SK-N-SH (cell line): ENCODE results near the gene ANXA11. TPM values are rescaled to one million over a fixed set of nuclear protein-coding genes. Genes with fewer than 3 reads are reported as not detected.

Experiments used
- CTCF ChIA-PET: fragments of 300-600, 350-600 bp; formaldehyde crosslinking; extraction: SDS; loops from one replicate; lab custom pipeline; 2021; lab: Yijun Ruan, JAX
- POLR2A ChIA-PET: fragments of 350-600 bp; sonication (Branson Sonifier 250); formaldehyde crosslinking; extraction: SDS; loops from one replicate; lab custom pipeline; 2020; ENCODE audit warnings: antibody characterized with exemption, inconsistent platforms; lab: Yijun Ruan, JAX
- DNase-seq: peaks from one replicate; pipeline ENCODE4 v3.0.0; 2012
- H2AFZ ChIP-seq: fragments of 200-600 bp; sonication (generic); 2 replicates; pipeline ENCODE4 v1.8.1; 2016; ENCODE audit warnings: antibody characterized with exemption, mild to moderate bottlenecking, low read depth
- H3F3A ChIP-seq: fragments of 200-600 bp; sonication (generic); replicated peaks from 2 replicates; pipeline ENCODE3; 2016; ENCODE audit warnings: antibody characterized with exemption, mild to moderate bottlenecking; ENCODE audit not compliant: insufficient read depth
- H3K27ac ChIP-seq, 2 experiments: fragments of 200-500 bp in 1 of 2; fragments of 200-600 bp in 1 of 2; sonication (Bioruptor generic) in 1 of 2; sonication (generic), shearing (Covaris generic) in 1 of 2; 2 replicates each; pipeline versions ENCODE4 v1.5.1 to v1.6.1; 2014 to 2016; ENCODE audit warnings: low read depth in 2 of 2, inconsistent platforms in 1 of 2, low read length in 1 of 2, mild to moderate bottlenecking in 1 of 2, mixed read lengths in 1 of 2
- H3K27me3 ChIP-seq: fragments of 200-600 bp; sonication (generic), shearing (Covaris generic); 2 replicates; pipeline ENCODE4 v1.6.1; 2016; ENCODE audit warnings: mixed run types; ENCODE audit not compliant: insufficient read depth
- H3K36me3 ChIP-seq, 2 experiments: fragments of 200-500 bp in 1 of 2; fragments of 200-600 bp in 1 of 2; sonication (Bioruptor generic) in 1 of 2; sonication (generic) in 1 of 2; replicated peaks in 1 of 2; 2 replicates each; pipeline versions ENCODE3 to v1.5.1; 2014 to 2016; ENCODE audit warnings: low read length in 1 of 2, mild to moderate bottlenecking in 1 of 2; ENCODE audit not compliant: insufficient read depth in 2 of 2, control insufficient read depth in 1 of 2
- H3K4me1 ChIP-seq, 2 experiments: fragments of 200-500 bp in 1 of 2; fragments of 200-600 bp in 1 of 2; sonication (Bioruptor generic) in 1 of 2; sonication (generic), shearing (Covaris generic) in 1 of 2; 2 replicates each; pipeline versions ENCODE4 v1.5.1 to v1.6.1; 2014 to 2016; ENCODE audit warnings: low read depth in 1 of 2, low read length in 1 of 2, mixed run types in 1 of 2; ENCODE audit not compliant: insufficient read depth in 2 of 2, control insufficient read depth in 1 of 2
- H3K4me2 ChIP-seq: fragments of 200-600 bp; sonication (generic), shearing (Covaris generic); 2 replicates; pipeline ENCODE4 v1.6.1; 2017; ENCODE audit warnings: mixed run types
- H3K4me3 ChIP-seq, 2 experiments: fragments of 200-500 bp in 1 of 2; fragments of 200-600 bp in 1 of 2; sonication (Bioruptor generic) in 1 of 2; sonication (generic), shearing (Covaris generic) in 1 of 2; 2 replicates each; pipeline versions ENCODE4 v1.5.1 to v1.8.1; 2014 to 2016; ENCODE audit warnings: low read depth in 2 of 2, inconsistent platforms in 1 of 2, low read length in 1 of 2, mild to moderate bottlenecking in 1 of 2, mixed read lengths in 1 of 2, moderate library complexity in 1 of 2
- H3K79me2 ChIP-seq: fragments of 200-600 bp; sonication (generic); 2 replicates; pipeline ENCODE4 v1.8.1; 2017; ENCODE audit warnings: mild to moderate bottlenecking; ENCODE audit not compliant: insufficient read depth
- H3K9ac ChIP-seq: fragments of 200-600 bp; sonication (generic); 2 replicates; pipeline ENCODE4 v1.6.1; 2017; ENCODE audit warnings: mixed run types
- H3K9me2 ChIP-seq: fragments of 200-600 bp; sonication (generic); 2 replicates; pipeline ENCODE4 v1.6.1; 2017; ENCODE audit warnings: mixed run types
- H3K9me3 ChIP-seq: fragments of 200-600 bp; sonication (generic); 2 replicates; pipeline ENCODE4 v1.6.1; 2017; ENCODE audit warnings: mixed run types, mild to moderate bottlenecking, moderate library complexity
- H4K20me1 ChIP-seq: fragments of 200-600 bp; sonication (generic); 2 replicates; pipeline ENCODE4 v1.6.1; 2017; ENCODE audit warnings: mild to moderate bottlenecking, mixed run types; ENCODE audit not compliant: insufficient read depth
- ELF1 ChIP-seq: IDR thresholded peaks from 2 replicates; pipeline ENCODE4 v1.4.0; 2012
- EP300 ChIP-seq, 2 experiments: IDR thresholded peaks; 2 replicates each; pipeline versions ENCODE4 v1.4.0 to v1.6.1; 2012; ENCODE audit warnings: borderline replicate concordance in 1 of 2, low read depth in 1 of 2, low read length in 1 of 2
- FOSL2 ChIP-seq: IDR thresholded peaks from 2 replicates; pipeline ENCODE4 v1.4.0; 2012; ENCODE audit warnings: low read depth, mild to moderate bottlenecking, moderate library complexity, borderline replicate concordance
- GATA2 ChIP-seq: sonication (generic); formaldehyde crosslinking; IDR thresholded peaks from 2 replicates; pipeline ENCODE4 v1.5.0; 2020; ENCODE audit warnings: mild to moderate bottlenecking, missing genetic modification reagents
- IRF3 ChIP-seq: fragments of 150-350 bp; IDR thresholded peaks from 2 replicates; pipeline ENCODE4 v1.6.1; 2016; ENCODE audit warnings: mild to moderate bottlenecking, low read depth, low read length
- MAX ChIP-seq: IDR thresholded peaks from 2 replicates; pipeline ENCODE4 v1.4.0; 2012; ENCODE audit warnings: low read depth
- MEF2A ChIP-seq: IDR thresholded peaks from 2 replicates; pipeline ENCODE4 v1.4.0; 2012; ENCODE audit warnings: low read depth, borderline replicate concordance
- NFIC ChIP-seq: IDR thresholded peaks from 2 replicates; pipeline ENCODE4 v1.4.0; 2012; ENCODE audit warnings: borderline replicate concordance
- PBX3 ChIP-seq: IDR thresholded peaks from 2 replicates; pipeline ENCODE4; 2012
- POLR2AphosphoS5 ChIP-seq: IDR thresholded peaks from 2 replicates; pipeline ENCODE4 v1.6.1; 2012; ENCODE audit warnings: low read depth, low read length
- RAD21 ChIP-seq: IDR thresholded peaks from 2 replicates; pipeline ENCODE4 v1.6.1; 2012; ENCODE audit warnings: mild to moderate bottlenecking, low read length
- REST ChIP-seq: IDR thresholded peaks from 2 replicates; pipeline ENCODE4 v1.6.1; 2012; ENCODE audit warnings: mild to moderate bottlenecking, low read depth, low read length, moderate library complexity
- RXRA ChIP-seq: IDR thresholded peaks from 2 replicates; pipeline ENCODE4 v1.4.0; 2012; ENCODE audit warnings: low read depth, mild to moderate bottlenecking, borderline replicate concordance
- SIN3A ChIP-seq: IDR thresholded peaks from 2 replicates; pipeline ENCODE4 v1.6.1; 2012; ENCODE audit warnings: low read depth, mild to moderate bottlenecking, low read length, moderate library complexity, borderline replicate concordance
- TAF1 ChIP-seq: IDR thresholded peaks from 2 replicates; pipeline ENCODE4 v1.6.1; 2012; ENCODE audit warnings: low read depth, mild to moderate bottlenecking, low read length, moderate library complexity, borderline replicate concordance
- TCF12 ChIP-seq: IDR thresholded peaks from 2 replicates; pipeline ENCODE4 v1.4.0; 2012
- USF1 ChIP-seq: IDR thresholded peaks from 2 replicates; pipeline ENCODE4 v1.4.0; 2012; ENCODE audit warnings: low read depth, borderline replicate concordance
- USF2 ChIP-seq: fragments of 150-350 bp; IDR thresholded peaks from 2 replicates; pipeline ENCODE4 v1.6.1; 2017; ENCODE audit warnings: antibody characterized with exemption, low read length, low read depth, borderline replicate concordance
- ZBTB33 ChIP-seq: IDR thresholded peaks from 2 replicates; pipeline ENCODE4 v1.4.0; 2012; ENCODE audit warnings: low read depth, borderline replicate concordance
- WGBS: methylation state at CpG from one replicate; pipeline ENCODE4 v1.1.6; 2017; ENCODE audit warnings: low lambda C conversion rate; 5-methylcytosine and 5-hydroxymethylcytosine counted together
- polyA plus RNA-seq, 3 experiments: library from polyadenylated mRNA; depleted of rRNA; stranded (reverse); fragments of >200 nt; gene quantifications; 2 replicates each; pipeline ENCODE4 v1.2.3, GENCODE V29; 2012

The ANXA11 gene
- polyA plus RNA-seq, 1 of the 3 experiments (the other 2 are of a cell fraction), result 53.6 TPM

GRCh38 chr10:80170641-80171040, 34.7 kb downstream of the ANXA11 start:
- no peak overlapping the region for H3K9ac ChIP-seq
- peaks cover 0 to 9% of the 10 kb centered on the region in 2 experiments for H3K36me3 ChIP-seq
- DNase-seq, result no peak
- no peak overlapping the region for H3K27ac ChIP-seq
- no peak overlapping the region for H2AFZ ChIP-seq
- H3K79me2 ChIP-seq, result no peaks in the 10 kb centered on the region
- no peak for TF ChIP-seq USF2
- TF ChIP-seq ZBTB33, result no peak
- no peak for TF ChIP-seq MEF2A
- TF ChIP-seq NFIC, result no peak
- no peak for TF ChIP-seq ELF1
- no peak for TF ChIP-seq RXRA
- TF ChIP-seq USF1, result no peak
- no peak for TF ChIP-seq TCF12
- TF ChIP-seq POLR2AphosphoS5, result no peak
- no peak for TF ChIP-seq IRF3
- no peak for TF ChIP-seq GATA2 (CRISPR knock-in tag)
- no peak for TF ChIP-seq EP300 (IDR thresholded peaks at IDR 0.05; ENCODE audit: borderline replicate concordance in 1 of 2, low read depth in 1 of 2, low read length in 1 of 2)
- no peak for TF ChIP-seq TAF1
- no peak for TF ChIP-seq MAX
- no peak for TF ChIP-seq REST
- TF ChIP-seq PBX3, result no peak
- TF ChIP-seq RAD21, result no peak
- no peak for TF ChIP-seq FOSL2
- TF ChIP-seq SIN3A, result no peak
- H4K20me1 ChIP-seq, result 0 out of 2 replicates have a peak, but pooled peaks cover 13% of the 10 kb centered on the region
- no CpG with 5 or more reads among the region's 10 CpGs for WGBS
- H3K4me3 ChIP-seq, result no peak overlapping the region
- no peaks in the 10 kb centered on the region for H3K9me2 ChIP-seq
- ChIA-PET CTCF (interaction anchor here (1.3 kb wide), 1 partner anchor 25 kb away, joined by 4 read pairs; no protein-coding TSS in a partner anchor), POLR2A (no interaction called here)
- H3K4me2 ChIP-seq, result no peak overlapping the region
- H3K4me1 ChIP-seq, result peaks cover 0 to 8% of the 10 kb centered on the region in 2 experiments; a peak in 2 of 4 replicates
- H3K27me3 ChIP-seq, result no peaks in the 10 kb centered on the region
- H3F3A ChIP-seq, result no peaks in the 10 kb centered on the region
- H3K9me3 ChIP-seq, result no peaks in the 10 kb centered on the region
